HG02970 (cell line): ENCODE data around the gene PTGR3.
"Not testable (repeated sequence)": the region's sequence is repeated elsewhere in the genome, so short reads cannot be mapped to it uniquely, and the experiment has no call there.

Source experiments
- ATAC-seq: cut with Tn5 transposase; IDR thresholded peaks from one replicate; pipeline ENCODE4 v1.9.1; 2021; ENCODE audit warnings: mild to moderate bottlenecking, moderate library complexity, moderate number of reproducible peaks; ENCODE audit not compliant: unreplicated experiment, low FRiP score

PTGR3 gene

GRCh38 chr18:75204269-75204731 lies 4.6 kb downstream of the PTGR3 start:
- no peak for ATAC-seq

GRCh38 chr18:75203416-75204268 lies 5.3 kb downstream of the PTGR3 start:
- no peak for ATAC-seq

- ATAC-seq = no peak
Measured at GRCh38 chr18:75202696-75203365, 6.1 kb downstream of the PTGR3 start.

- no peak for ATAC-seq
Measured at GRCh38 chr18:75201282-75202270, 7.4 kb downstream of the PTGR3 start.

- no peak for ATAC-seq
Measured at GRCh38 chr18:75200605-75201280, 8.2 kb downstream of the PTGR3 start.

- ATAC-seq = no peak
Measured at GRCh38 chr18:75200071-75200470, 8.9 kb downstream of the PTGR3 start.

- no peak for ATAC-seq
Measured at GRCh38 chr18:75199327-75199726, 9.6 kb downstream of the PTGR3 start.

- ATAC-seq = no peak
Measured at GRCh38 chr18:75198036-75198435, 10.9 kb downstream of the PTGR3 start.

GRCh38 chr18:75192899-75193298 lies 16.0 kb downstream of the PTGR3 start:
- ATAC-seq = no peak

GRCh38 chr18:75189696-75190095 lies 19.2 kb downstream of the PTGR3 start:
- ATAC-seq = no peak

DNA sequence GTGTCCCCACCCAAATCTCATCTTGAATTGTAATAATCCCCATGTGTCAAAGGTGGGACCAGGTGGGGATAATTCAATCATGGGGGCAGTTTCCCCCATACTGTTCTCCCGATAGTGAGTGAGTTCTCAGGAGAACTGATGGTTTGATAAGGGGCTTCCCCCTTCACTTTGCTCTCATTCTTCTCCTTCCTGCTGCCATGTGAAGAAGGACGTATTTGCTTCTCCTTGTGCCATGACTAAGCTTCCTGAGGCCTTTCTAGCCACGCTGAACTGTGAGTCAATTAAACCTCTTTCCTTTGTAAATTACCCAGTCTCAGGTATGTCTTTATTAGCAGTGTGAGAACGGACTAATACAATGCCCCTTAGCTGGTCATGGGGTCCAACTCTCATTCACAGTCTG lies 21.2 kb downstream of the PTGR3 start:
- not testable (repeated sequence) for ATAC-seq

- no peak for ATAC-seq
Measured at GRCh38 chr18:75185460-75185859, 23.5 kb downstream of the PTGR3 start.

DNA sequence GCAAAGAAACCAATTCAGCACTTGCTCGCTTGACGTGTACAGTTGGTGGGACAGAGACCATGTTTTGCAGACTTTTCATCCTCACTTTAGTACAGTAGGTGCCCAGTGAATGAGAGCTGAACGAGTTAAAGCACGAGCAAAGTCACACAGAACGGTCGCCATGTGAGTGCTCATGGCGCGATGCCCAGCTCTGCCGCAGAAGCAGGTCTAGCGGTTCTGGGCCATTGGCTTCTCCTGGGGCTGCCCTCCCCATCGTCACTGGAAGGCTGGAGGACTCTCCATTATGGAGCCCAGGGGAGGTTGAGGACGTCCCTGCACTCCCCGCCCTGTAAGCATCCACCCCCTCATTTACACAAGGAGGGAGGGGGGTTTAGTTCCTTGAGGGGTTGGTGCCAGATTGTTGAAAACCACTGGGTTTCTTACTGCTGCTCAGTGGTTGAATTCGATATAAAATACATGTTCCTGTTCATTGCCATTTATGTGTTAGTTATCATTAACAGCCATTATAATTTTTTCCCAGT lies 24.9 kb downstream of the PTGR3 start:
- no peak for ATAC-seq

- ATAC-seq = no peak
Measured at GRCh38 chr18:75183524-75183923, 25.4 kb downstream of the PTGR3 start.

DNA sequence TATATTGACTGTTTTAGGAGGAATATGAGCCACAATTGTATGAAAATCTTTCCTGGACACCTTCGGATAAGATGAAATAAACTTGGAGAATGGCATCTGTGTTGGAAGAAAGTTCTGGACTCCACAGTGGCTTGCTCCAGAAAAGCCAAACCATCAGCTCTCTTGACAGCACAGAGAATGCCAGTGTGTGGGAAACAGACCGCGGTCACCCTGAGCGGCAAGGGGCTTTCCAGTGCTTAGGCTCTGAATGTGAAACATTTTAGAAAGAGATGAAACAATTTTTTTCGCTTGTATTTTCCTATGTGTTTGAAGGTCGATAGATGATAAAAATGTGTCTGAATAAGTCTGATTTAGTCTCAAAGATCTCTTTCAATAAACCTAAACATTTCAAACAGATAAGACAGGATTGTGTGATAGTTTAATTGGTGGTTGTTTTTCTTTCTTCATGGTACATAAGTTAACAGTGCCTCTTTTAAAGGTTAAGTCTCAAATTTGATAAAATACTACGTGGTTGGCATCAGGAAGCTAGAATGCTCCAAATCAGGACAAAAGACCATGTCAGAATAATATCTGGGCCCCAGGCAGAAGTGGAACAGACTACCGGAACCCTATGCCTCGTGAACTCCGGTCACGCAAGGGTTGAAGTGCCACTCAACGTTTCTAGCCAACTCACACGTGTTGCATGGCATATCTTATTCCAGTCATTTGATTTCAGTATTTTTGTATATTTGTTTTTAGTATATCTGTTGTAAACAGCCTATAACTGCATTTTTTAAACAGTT lies 28.9 kb downstream of the PTGR3 start:
- ATAC-seq = no peak

GRCh38 chr18:75178376-75178775 lies 30.6 kb downstream of the PTGR3 start:
- no peak for ATAC-seq

DNA sequence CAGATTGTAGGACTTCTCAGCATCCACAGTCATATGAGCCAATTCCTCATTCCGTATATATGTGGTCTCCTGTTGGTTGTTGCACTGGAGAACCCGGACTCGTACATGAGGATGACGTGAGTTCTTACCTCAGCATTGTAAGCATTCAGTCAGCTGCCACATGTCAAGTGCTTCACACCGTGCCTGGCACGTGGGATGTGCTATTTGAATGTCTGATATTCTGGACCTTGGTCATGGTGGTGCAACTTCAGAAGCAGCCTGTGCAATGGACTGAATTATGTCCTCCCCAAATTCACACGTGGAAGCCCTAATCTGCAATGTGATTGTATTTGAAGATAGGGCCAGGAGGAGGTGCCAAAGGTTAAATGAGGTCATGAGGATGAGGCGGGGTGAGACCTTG lies 32.1 kb downstream of the PTGR3 start:
- ATAC-seq = no peak

GRCh38 chr18:75173738-75174137 lies 35.2 kb downstream of the PTGR3 start:
- ATAC-seq = no peak

- ATAC-seq = peak; percentile 98
Measured at GRCh38 chr18:75173125-75173432, 35.9 kb downstream of the PTGR3 start.
